HAP-1 (cell line): Measurements from ENCODE around the gene HSPA1L.

Source experiments
- DNase-seq, 2 experiments: peaks; one replicate each; pipeline ENCODE4 v3.0.0-alpha.2; 2016 to 2020; ENCODE audit warnings: low spot score in 2 of 2
- H3K27me3 ChIP-seq: fragments of 250-450 bp; sonication (Bioruptor Pico); 2 replicates; pipeline ENCODE4 v1.5.1; 2020; ENCODE audit warnings: low read depth, mild to moderate bottlenecking, moderate library complexity
- H3K36me3 ChIP-seq: fragments of 250-450 bp; sonication (Bioruptor Pico); replicated peaks from 2 replicates; pipeline ENCODE4 v1.5.1; 2020; ENCODE audit warnings: mild to moderate bottlenecking
- H3K4me1 ChIP-seq: fragments of 250-450 bp; sonication (Bioruptor Pico); 2 replicates; pipeline ENCODE4 v1.5.1; 2020; ENCODE audit warnings: mild to moderate bottlenecking
- H3K4me3 ChIP-seq: fragments of 250-450 bp; sonication (Bioruptor Pico); 2 replicates; pipeline ENCODE4 v1.5.1; 2020; ENCODE audit warnings: mild to moderate bottlenecking, moderate library complexity
- H3K9me3 ChIP-seq: fragments of 250-450 bp; sonication (Bioruptor Pico); 2 replicates; pipeline ENCODE4 v1.5.1; 2020; ENCODE audit warnings: mild to moderate bottlenecking, moderate library complexity
- in situ Hi-C: fragments of 300-500 bp; cut with MboI; formaldehyde crosslinking; loops from 3 replicates; pipeline ENCODE4 v1.14.3; 2020; ENCODE audit warnings: low sequenced_read_pairs, inconsistent platforms, mixed read lengths

The HSPA1L gene

GRCh38 chr6:31778999-31779885 is 35.8 kb downstream of the HSPA1L start:
- Histone ChIP-seq H3K27me3 (no peaks in the 10 kb centered on the region), H3K4me3 (no peak overlapping the region), H3K9me3 (no peaks in the 10 kb centered on the region), H3K4me1 (peaks cover 6% of the 10 kb centered on the region), H3K36me3 (peaks cover 66% of the 10 kb centered on the region)
- no peak for DNase-seq
- in situ Hi-C loops = no loop called here

- DNase-seq = no peak
- Histone ChIP-seq H3K4me1 (peaks cover 6% of the 10 kb centered on the region), H3K27me3 (no peaks in the 10 kb centered on the region), H3K4me3 (no peak overlapping the region), H3K36me3 (peaks cover 55% of the 10 kb centered on the region), H3K9me3 (no peaks in the 10 kb centered on the region)
- in situ Hi-C loops = no loop called here
Measured at GRCh38 chr6:31778193-31778592, 36.9 kb downstream of the HSPA1L start.

GRCh38 chr6:31777667-31778050 is 37.4 kb downstream of the HSPA1L start:
- in situ Hi-C loops = no loop called here
- no peak for DNase-seq
- Histone ChIP-seq H3K4me3 (no peak overlapping the region), H3K9me3 (no peaks in the 10 kb centered on the region), H3K36me3 (peaks cover 50% of the 10 kb centered on the region), H3K4me1 (peaks cover 6% of the 10 kb centered on the region), H3K27me3 (no peaks in the 10 kb centered on the region)

GRCh38 chr6:31776989-31777666 is 38.0 kb downstream of the HSPA1L start, which contains the start of gene VWA7:
Gene VWA7, minus strand, starts transcription at chr6:31777328. Its CDS starts 549 bp downstream, at chr6:31776779.
- in situ Hi-C loops = no loop called here
- Histone ChIP-seq H3K36me3 (peaks cover 45% of the 10 kb centered on the region), H3K4me3 (no peak within 1 kb of the TSS), H3K9me3 (no peaks in the 10 kb centered on the region), H3K27me3 (no peaks in the 10 kb centered on the region), H3K4me1 (peaks cover 6% of the 10 kb centered on the region)
- peak; percentile 26 to 63 for DNase-seq

- in situ Hi-C loops = no loop called here
- Histone ChIP-seq H3K27me3 (no peaks in the 10 kb centered on the region), H3K4me1 (peaks cover 6% of the 10 kb centered on the region), H3K9me3 (no peaks in the 10 kb centered on the region), H3K4me3 (no peak overlapping the region), H3K36me3 (peaks cover 39% of the 10 kb centered on the region)
- DNase-seq = no peak
Measured at GRCh38 chr6:31776485-31776988, 38.5 kb downstream of the HSPA1L start.

GRCh38 chr6:31775633-31776484 is 39.2 kb downstream of the HSPA1L start:
- no peaks in the 10 kb centered on the region for H3K27me3 ChIP-seq
- DNase-seq = no peak
- in situ Hi-C loops = no loop called here
- H3K4me1 ChIP-seq = peaks cover 6% of the 10 kb centered on the region
- no peaks in the 10 kb centered on the region for H3K9me3 ChIP-seq
- H3K36me3 ChIP-seq = peaks cover 32% of the 10 kb centered on the region
- H3K4me3 ChIP-seq = no peak overlapping the region

- H3K9me3 ChIP-seq = no peaks in the 10 kb centered on the region
- H3K4me3 ChIP-seq = no peak overlapping the region
- peaks cover 25% of the 10 kb centered on the region for H3K36me3 ChIP-seq
- in situ Hi-C loops = no loop called here
- H3K4me1 ChIP-seq = peaks cover 6% of the 10 kb centered on the region
- no peaks in the 10 kb centered on the region for H3K27me3 ChIP-seq
- DNase-seq = no peak
Measured at GRCh38 chr6:31775184-31775583, 39.9 kb downstream of the HSPA1L start.

- no peak for DNase-seq
- H3K36me3 ChIP-seq = no peaks in the 10 kb centered on the region
- no peaks in the 10 kb centered on the region for H3K27me3 ChIP-seq
- no peaks in the 10 kb centered on the region for H3K9me3 ChIP-seq
- in situ Hi-C loops = no loop called here
- H3K4me3 ChIP-seq = no peak overlapping the region
- peaks cover 2% of the 10 kb centered on the region for H3K4me1 ChIP-seq
Measured at GRCh38 chr6:31771992-31772358, 43.1 kb downstream of the HSPA1L start.

GRCh38 chr6:31770860-31771259 is 44.2 kb downstream of the HSPA1L start:
- no peaks in the 10 kb centered on the region for H3K9me3 ChIP-seq
- H3K36me3 ChIP-seq = no peaks in the 10 kb centered on the region; the same call in 1 of the 2 replicates
- no peak overlapping the region for H3K4me3 ChIP-seq
- no peak for DNase-seq
- H3K27me3 ChIP-seq = no peaks in the 10 kb centered on the region
- H3K4me1 ChIP-seq = no peaks in the 10 kb centered on the region; the same call in 1 of the 2 replicates
- in situ Hi-C loops = no loop called here

GRCh38 chr6:31769684-31770371 is 45.3 kb downstream of the HSPA1L start:
- peak; percentile 40 to 86 for DNase-seq
- Histone ChIP-seq H3K4me1 (no peaks in the 10 kb centered on the region; the same call in 1 of the 2 replicates), H3K27me3 (no peaks in the 10 kb centered on the region), H3K4me3 (no peak overlapping the region), H3K36me3 (peaks cover 3% of the 10 kb centered on the region), H3K9me3 (no peaks in the 10 kb centered on the region)
- in situ Hi-C loops = no loop called here

- H3K4me3 ChIP-seq = no peak overlapping the region
- peaks cover 15% of the 10 kb centered on the region for H3K36me3 ChIP-seq
- H3K9me3 ChIP-seq = no peaks in the 10 kb centered on the region
- in situ Hi-C loops = no loop called here
- H3K4me1 ChIP-seq = no peaks in the 10 kb centered on the region; the same call in 1 of the 2 replicates
- no peak for DNase-seq
- no peaks in the 10 kb centered on the region for H3K27me3 ChIP-seq
Measured at GRCh38 chr6:31768363-31769257, 46.5 kb downstream of the HSPA1L start.

GRCh38 chr6:31767096-31767645 is 47.9 kb downstream of the HSPA1L start:
- H3K9me3 ChIP-seq = no peaks in the 10 kb centered on the region
- no peak overlapping the region for H3K4me3 ChIP-seq
- in situ Hi-C loops = no loop called here
- H3K4me1 ChIP-seq = peaks cover 5% of the 10 kb centered on the region
- H3K27me3 ChIP-seq = no peaks in the 10 kb centered on the region
- no peak for DNase-seq
- H3K36me3 ChIP-seq = peaks cover 30% of the 10 kb centered on the region
